ENCODE data around the gene BLOC1S4.

DNA sequence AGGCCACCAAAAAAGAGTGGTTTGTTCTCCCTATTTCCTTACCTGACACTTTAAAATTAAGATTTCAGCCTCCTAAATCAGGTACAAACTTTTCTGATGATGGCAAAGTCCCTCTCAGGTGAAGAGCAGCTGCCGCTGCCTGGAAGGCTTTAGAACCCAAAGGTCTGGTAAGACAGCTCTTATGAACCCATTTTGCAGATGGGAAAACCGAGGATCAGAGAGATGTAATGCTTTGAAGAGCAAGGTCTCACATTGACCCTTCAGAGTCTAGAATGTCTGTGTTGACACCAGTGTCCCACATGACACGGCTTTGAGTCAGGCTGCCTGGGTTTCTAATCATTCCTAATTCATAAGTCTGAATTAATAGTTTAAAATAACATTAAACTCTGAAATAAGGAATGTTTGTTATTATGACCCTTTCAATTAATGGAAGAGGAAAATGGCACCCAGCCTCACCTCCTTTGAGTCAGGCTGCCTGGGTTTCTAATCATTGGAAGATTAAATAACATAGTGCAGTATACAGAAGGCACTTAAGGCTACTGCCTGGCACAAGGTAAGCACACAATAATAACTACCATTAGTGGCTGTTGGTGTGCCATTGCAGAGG lies 38.6 kb downstream of the BLOC1S4 start:
- TF ChIP-seq, protein P1, sequence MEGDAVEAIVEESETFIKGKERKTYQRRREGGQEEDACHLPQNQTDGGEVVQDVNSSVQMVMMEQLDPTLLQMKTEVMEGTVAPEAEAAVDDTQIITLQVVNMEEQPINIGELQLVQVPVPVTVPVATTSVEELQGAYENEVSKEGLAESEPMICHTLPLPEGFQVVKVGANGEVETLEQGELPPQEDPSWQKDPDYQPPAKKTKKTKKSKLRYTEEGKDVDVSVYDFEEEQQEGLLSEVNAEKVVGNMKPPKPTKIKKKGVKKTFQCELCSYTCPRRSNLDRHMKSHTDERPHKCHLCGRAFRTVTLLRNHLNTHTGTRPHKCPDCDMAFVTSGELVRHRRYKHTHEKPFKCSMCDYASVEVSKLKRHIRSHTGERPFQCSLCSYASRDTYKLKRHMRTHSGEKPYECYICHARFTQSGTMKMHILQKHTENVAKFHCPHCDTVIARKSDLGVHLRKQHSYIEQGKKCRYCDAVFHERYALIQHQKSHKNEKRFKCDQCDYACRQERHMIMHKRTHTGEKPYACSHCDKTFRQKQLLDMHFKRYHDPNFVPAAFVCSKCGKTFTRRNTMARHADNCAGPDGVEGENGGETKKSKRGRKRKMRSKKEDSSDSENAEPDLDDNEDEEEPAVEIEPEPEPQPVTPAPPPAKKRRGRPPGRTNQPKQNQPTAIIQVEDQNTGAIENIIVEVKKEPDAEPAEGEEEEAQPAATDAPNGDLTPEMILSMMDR (conservative IDR thresholded peaks at IDR 0.05; ENCODE audit: low read length) = no peak
- no peak for TF ChIP-seq EZH2phosphoT487 (IDR thresholded peaks at IDR 0.05; ENCODE audit: borderline replicate concordance)

Measured in Loucy (cell line).